Keratinocyte (primary cell): ENCODE measurements around the gene CCR6. TPM values are rescaled to one million over a fixed set of nuclear protein-coding genes. Genes with fewer than 3 reads are reported as not detected.

Experiments
- DNase-seq: peaks from one replicate; pipeline ENCODE4 v3.0.0-alpha.2; 2011; ENCODE audit warnings: low read depth, missing footprints, low spot score
- FAIRE-seq: peaks from 2 replicates; lab custom pipeline; 2011; peaks lifted over from hg19 to GRCh38; lab: Jason Lieb, UNC
- H2AFZ ChIP-seq: 2 replicates; pipeline ENCODE4 v1.6.0; 2012; ENCODE audit warnings: low read length, control low read depth, inconsistent platforms; ENCODE audit not compliant: control insufficient read depth
- H3K27ac ChIP-seq: 2 replicates; pipeline ENCODE4 v1.5.1; 2011; ENCODE audit warnings: low read length; ENCODE audit not compliant: control insufficient read depth, insufficient read depth
- H3K27me3 ChIP-seq: 3 replicates; pipeline ENCODE4 v1.6.0; 2011; ENCODE audit warnings: low read length; ENCODE audit not compliant: control insufficient read depth, insufficient read depth; ENCODE audit errors: extremely low read depth
- H3K36me3 ChIP-seq, 2 experiments: 2 replicates in 1 of 2; 3 replicates in 1 of 2; pipeline ENCODE4 v1.5.1; 2011; ENCODE audit warnings: low read length in 2 of 2, mild to moderate bottlenecking in 1 of 2; ENCODE audit not compliant: control insufficient read depth in 2 of 2, insufficient read depth in 2 of 2; ENCODE audit errors: extremely low read depth in 1 of 2
- H3K4me1 ChIP-seq: 3 replicates; pipeline ENCODE4 v1.5.1; 2011; ENCODE audit warnings: low read length; ENCODE audit not compliant: control insufficient read depth, insufficient read depth; ENCODE audit errors: extremely low read depth
- H3K4me2 ChIP-seq: 3 replicates; pipeline ENCODE4 v1.6.0; 2011; ENCODE audit warnings: low read depth, low read length; ENCODE audit not compliant: control insufficient read depth, insufficient read depth; ENCODE audit errors: extremely low read depth
- H3K4me3 ChIP-seq, 3 experiments: fragments of 200-600 bp in 1 of 3; sonication (generic) in 1 of 3; 2 replicates in 2 of 3; 3 replicates in 1 of 3; pipeline ENCODE4 v1.5.1; 2011 to 2016; ENCODE audit warnings: low read length in 3 of 3, mild to moderate bottlenecking in 3 of 3, control low read depth in 2 of 3, inconsistent platforms in 1 of 3, low read depth in 1 of 3, mixed read lengths in 1 of 3, mixed run types in 1 of 3, moderate library complexity in 1 of 3; ENCODE audit not compliant: control insufficient read depth in 2 of 3, insufficient read depth in 2 of 3; ENCODE audit errors: extremely low read depth in 1 of 3
- H3K79me2 ChIP-seq: 2 replicates; pipeline ENCODE4 v1.6.0; 2012; ENCODE audit warnings: low read length; ENCODE audit not compliant: control insufficient read depth, insufficient read depth
- H3K9ac ChIP-seq: 3 replicates; pipeline ENCODE4 v1.6.0; 2011; ENCODE audit warnings: low read length; ENCODE audit not compliant: control insufficient read depth, insufficient read depth; ENCODE audit errors: extremely low read depth
- H3K9me1 ChIP-seq: 3 replicates; pipeline ENCODE4 v1.6.0; 2011; ENCODE audit warnings: low read length; ENCODE audit not compliant: control insufficient read depth, insufficient read depth; ENCODE audit errors: extremely low read depth
- H3K9me3 ChIP-seq: 2 replicates; pipeline ENCODE4 v1.5.1; 2012; ENCODE audit warnings: low read depth, low read length; ENCODE audit not compliant: control insufficient read depth
- H4K20me1 ChIP-seq: 3 replicates; pipeline ENCODE4 v1.6.0; 2011; ENCODE audit warnings: low read length; ENCODE audit not compliant: control insufficient read depth, insufficient read depth; ENCODE audit errors: extremely low read depth
- CTCF ChIP-seq, 3 experiments: IDR thresholded peaks in 1 of 3; conservative IDR thresholded peaks in 1 of 3; optimal IDR thresholded peaks in 1 of 3; 2 replicates in 2 of 3; 3 replicates in 1 of 3; pipeline versions ENCODE3 to v1.5.1; 2011; ENCODE audit warnings: low read length in 3 of 3, mild to moderate bottlenecking in 3 of 3, moderate library complexity in 2 of 3, control low read depth in 1 of 3, inconsistent platforms in 1 of 3; ENCODE audit not compliant: insufficient read depth in 2 of 3; ENCODE audit errors: extremely low read depth in 1 of 3
- EZH2 ChIP-seq: IDR thresholded peaks from one replicate; pipeline ENCODE4 v1.6.1; 2012; ENCODE audit warnings: inconsistent platforms, mild to moderate bottlenecking, low read length, moderate library complexity
- dilution Hi-C: fragments of 300-500 bp; cut with MboI; formaldehyde crosslinking; loops from one replicate; pipeline ENCODE4 v1.7.0; 2020; ENCODE audit warnings: low sequenced_read_pairs; ENCODE audit not compliant: extremely low pct_ligation_motif_present
- polyA plus RNA-seq, 5 experiments: library from polyadenylated mRNA; depleted of rRNA in 3 of 5; stranded (reverse) in 3 of 5; stranded (forward) in 1 of 5; unstranded in 1 of 5; fragments of >200 nt; gene quantifications; 1 replicate in 1 of 5; 2 replicates in 3 of 5; 3 replicates in 1 of 5; pipeline versions ENCODE4 v1.2.1 to v1.2.3, GENCODE V29; 2011 to 2012; ENCODE audit warnings: missing spikeins in 2 of 5, low read depth in 1 of 5, low replicate concordance in 1 of 5

Gene CCR6
- polyA plus RNA-seq, 1 donor (not counting 4 experiments of a cell fraction or from before 2014, with no cell fraction given): not detected

- dilution Hi-C loops: no loop called here
- H3K27me3 ChIP-seq: peaks cover 8% of the 10 kb centered on the region
- FAIRE-seq: no peak
Measured at GRCh38 chr6:167148997-167149396, 26.1 kb downstream of the CCR6 start.

GRCh38 chr6:167150941-167151549, 28.1 kb downstream of the CCR6 start:
- H3K27me3 ChIP-seq: peaks cover 8% of the 10 kb centered on the region
- no peaks in the 10 kb centered on the region for H3K4me1 ChIP-seq
- no peaks in the 10 kb centered on the region for H3K36me3 ChIP-seq
- no peaks in the 10 kb centered on the region for H3K79me2 ChIP-seq
- H3K9me1 ChIP-seq: no peaks in the 10 kb centered on the region
- H4K20me1 ChIP-seq: no peaks in the 10 kb centered on the region
- H3K4me2 ChIP-seq: no peak overlapping the region
- H3K9ac ChIP-seq: no peak overlapping the region
- H3K9me3 ChIP-seq: no peaks in the 10 kb centered on the region
- no peak for FAIRE-seq
- dilution Hi-C loops: no loop called here
- no peak overlapping the region for H3K27ac ChIP-seq
- H2AFZ ChIP-seq: no peak overlapping the region
- no peak for DNase-seq
- H3K4me3 ChIP-seq: no peak overlapping the region
- no peak for TF ChIP-seq CTCF (optimal IDR thresholded peaks at IDR 0.05 in 1 of 3, IDR thresholded peaks at IDR 0.05 in 1 of 3, conservative IDR thresholded peaks at IDR 0.05 in 1 of 3; ENCODE audit: extremely low read depth in 1 of 3, insufficient read depth in 2 of 3, low read length in 3 of 3)
- TF ChIP-seq EZH2: no peak

More at GRCh38 chr6:167148997-167149396, 26.1 kb downstream of the CCR6 start:
- Histone ChIP-seq H3K27ac (no peak overlapping the region), H3K4me3 (no peak overlapping the region), H3K9me3 (no peaks in the 10 kb centered on the region), H3K9me1 (no peaks in the 10 kb centered on the region), H3K9ac (no peak overlapping the region), H2AFZ (no peak overlapping the region), H3K36me3 (no peaks in the 10 kb centered on the region), H3K79me2 (no peaks in the 10 kb centered on the region), H3K4me1 (no peaks in the 10 kb centered on the region), H4K20me1 (no peaks in the 10 kb centered on the region), H3K4me2 (no peak overlapping the region)
- TF ChIP-seq EZH2: no peak
- no peak for TF ChIP-seq CTCF (optimal IDR thresholded peaks at IDR 0.05 in 1 of 3, IDR thresholded peaks at IDR 0.05 in 1 of 3, conservative IDR thresholded peaks at IDR 0.05 in 1 of 3; ENCODE audit: extremely low read depth in 1 of 3, insufficient read depth in 2 of 3, low read length in 3 of 3)
- no peak for DNase-seq
